SH-SY5Y (cell line): ENCODE measurements around the gene NOTUM.

Source experiments
- GATA2 ChIP-seq: IDR thresholded peaks from 2 replicates; pipeline ENCODE4 v1.6.1; 2011; ENCODE audit warnings: mild to moderate bottlenecking, low read depth, low read length
- GATA3 ChIP-seq: IDR thresholded peaks from 2 replicates; pipeline ENCODE4 v1.6.1; 2011; ENCODE audit warnings: low read depth, mild to moderate bottlenecking, low read length, moderate library complexity

DNA sequence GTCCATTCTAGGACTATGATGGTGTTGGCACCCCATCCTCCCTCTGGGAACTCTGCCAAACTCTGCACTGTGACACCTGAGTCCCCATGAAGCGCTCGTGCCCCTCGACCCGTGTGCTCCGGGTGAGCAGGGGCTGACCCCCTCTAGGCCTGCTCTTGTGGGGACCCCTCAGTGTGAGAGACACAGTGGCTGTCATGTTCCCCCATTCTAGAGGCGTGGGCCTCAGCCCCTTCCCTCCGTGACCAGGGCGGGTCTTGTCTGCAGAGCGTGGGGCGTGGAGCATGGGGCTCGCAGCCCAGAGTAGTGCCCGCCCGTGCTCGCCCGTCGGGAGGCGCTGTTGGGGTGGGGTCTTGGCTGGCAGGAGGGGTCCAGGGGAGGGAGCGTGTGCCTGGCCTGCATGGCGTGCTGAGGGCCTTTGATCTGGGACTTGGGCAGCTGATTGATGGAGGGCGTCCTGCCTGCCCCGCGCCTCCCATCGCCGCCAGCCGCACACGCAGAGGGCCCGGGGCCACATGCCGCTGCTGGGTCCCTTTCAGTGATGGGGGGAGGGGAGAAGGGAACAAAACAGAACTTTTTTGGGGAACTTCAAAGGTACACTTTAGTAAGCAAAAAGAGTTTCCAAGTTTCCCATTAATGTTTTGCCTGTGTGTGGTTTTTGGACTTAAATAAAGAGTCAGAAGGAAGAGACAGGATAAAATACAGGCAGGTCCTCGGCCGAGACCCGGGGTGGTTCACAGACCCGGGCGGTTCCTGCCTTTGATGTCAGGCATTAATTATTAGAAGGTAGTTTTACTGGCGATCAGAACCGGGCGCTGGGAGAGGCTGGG lies 39.2 kb upstream of the NOTUM start:
- TF ChIP-seq GATA2 (no peak), GATA3 (no peak)
